A204.1 (cell line): ENCODE data around the gene ATP1B1.
"Not testable (repeated sequence)": the region's sequence is repeated elsewhere in the genome, so short reads cannot be mapped to it uniquely, and the experiment has no call there.

Experiments used
- FAIRE-seq: peaks from 2 replicates; lab custom pipeline; 2012; peaks lifted over from hg19 to GRCh38; lab: Jason Lieb, UNC

Gene ATP1B1

DNA sequence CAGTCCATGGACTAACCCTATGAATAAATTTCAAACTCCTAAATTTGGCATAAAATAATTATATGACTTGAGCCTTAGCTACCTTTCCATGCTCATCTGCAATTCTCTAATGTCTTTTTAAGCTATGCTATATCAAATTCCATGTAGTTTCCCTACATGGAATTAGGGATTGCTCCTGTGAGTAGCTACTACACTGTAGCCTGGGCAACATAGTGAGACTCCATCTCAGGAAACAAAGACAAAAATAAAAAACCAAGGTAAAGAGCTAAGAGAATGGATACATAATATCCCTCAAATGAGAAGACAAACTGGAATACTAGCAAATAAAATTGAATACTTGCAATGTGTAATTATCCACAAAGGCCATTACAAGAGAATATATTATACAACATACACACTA is 37.5 kb downstream of the ATP1B1 start:
- no peak for FAIRE-seq

DNA sequence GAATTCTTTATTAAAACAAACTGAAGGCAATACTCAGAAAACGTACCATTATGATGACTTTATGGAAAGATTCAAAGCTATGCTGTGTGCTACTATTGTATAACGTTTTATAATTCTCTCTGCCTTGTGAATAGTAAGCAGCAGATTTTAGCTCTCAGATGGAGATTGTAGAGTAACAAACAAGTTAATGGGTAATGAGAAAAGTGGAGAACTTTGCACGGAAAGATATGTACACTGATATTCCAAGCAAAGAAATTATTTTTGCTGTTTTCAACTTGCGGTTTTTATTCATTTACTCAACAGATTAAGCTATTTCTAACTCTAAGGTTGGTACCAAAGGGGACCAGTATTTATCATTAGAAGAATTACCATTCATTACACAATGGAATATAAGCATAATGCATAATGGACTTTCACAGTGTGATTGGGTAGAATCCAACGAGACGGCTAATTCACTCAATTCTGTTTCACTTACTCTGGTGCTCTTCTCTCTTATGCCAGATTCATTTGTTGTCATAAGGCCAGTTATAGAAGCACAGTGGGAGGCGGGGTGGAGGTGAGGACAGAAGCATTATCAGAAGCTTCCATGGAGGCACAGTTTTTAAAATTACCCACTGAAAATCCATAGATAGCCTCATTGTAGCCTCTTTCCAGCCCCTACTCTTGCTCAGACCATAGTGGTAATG is 38.6 kb downstream of the ATP1B1 start:
- FAIRE-seq, result no peak

DNA sequence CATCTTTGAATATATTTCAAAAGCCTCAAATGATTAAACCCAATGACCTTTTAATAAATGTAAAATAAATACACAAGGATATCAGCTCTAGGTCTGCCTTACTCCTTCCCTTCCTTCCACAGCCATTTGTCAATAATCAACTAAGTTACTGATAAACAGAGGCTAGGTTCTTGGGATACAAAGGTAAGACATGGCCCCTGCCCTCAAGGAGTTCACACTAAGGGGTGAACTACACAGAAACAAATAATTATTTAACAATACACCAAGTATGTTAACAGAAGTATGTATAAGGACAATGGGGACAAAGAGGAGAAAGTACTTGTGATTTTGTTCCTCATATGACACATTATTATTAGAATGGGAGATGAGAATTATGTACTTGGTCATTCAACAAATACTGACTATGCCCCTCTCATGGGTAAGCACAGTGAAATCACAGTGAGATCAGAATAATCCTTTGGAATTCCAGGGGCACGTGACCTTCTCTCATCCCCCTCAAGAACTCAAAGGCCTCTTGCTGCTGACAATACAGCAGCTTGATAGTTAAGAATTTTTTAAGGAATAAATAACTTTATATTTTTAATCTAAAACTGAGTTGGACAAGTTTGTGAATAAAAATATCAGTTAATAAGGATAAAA is 40.2 kb downstream of the ATP1B1 start:
- no peak for FAIRE-seq

DNA sequence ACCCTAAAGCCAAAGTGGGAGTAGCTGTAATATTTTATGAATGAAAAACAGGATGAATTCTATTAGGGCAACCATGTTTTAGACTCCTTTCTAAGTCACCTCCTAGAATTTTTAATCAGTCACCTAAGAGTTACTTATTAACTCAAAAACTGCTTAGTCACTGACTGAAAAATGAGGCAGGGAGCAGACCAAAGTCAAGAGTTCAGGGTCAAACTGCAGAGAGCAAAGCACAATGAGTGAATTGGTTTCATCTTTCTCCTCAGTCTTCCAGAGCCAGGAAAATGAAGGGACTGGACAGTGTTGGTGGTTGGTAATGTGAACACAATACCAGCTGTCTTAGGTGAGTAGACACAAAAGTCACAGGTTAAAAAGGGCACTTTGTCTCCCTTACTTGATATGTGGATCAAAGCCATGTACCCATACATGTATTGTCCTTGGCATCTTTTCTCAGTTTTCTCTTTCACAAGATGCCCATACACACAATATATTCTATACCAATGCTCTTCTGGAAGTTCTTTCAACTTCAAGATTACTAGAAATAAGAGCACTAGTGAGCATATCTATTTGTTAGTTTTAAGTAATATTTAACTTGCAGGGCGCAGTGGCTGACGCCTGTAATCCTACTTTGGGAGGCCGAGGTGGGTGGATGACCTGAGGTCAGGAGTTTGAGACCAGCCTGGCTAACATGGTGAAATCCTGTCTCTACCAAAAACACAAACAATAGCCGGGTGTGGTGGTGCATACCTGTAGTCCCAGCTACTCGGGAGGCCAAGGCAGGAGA is 42.2 kb downstream of the ATP1B1 start:
- FAIRE-seq, result no peak

DNA sequence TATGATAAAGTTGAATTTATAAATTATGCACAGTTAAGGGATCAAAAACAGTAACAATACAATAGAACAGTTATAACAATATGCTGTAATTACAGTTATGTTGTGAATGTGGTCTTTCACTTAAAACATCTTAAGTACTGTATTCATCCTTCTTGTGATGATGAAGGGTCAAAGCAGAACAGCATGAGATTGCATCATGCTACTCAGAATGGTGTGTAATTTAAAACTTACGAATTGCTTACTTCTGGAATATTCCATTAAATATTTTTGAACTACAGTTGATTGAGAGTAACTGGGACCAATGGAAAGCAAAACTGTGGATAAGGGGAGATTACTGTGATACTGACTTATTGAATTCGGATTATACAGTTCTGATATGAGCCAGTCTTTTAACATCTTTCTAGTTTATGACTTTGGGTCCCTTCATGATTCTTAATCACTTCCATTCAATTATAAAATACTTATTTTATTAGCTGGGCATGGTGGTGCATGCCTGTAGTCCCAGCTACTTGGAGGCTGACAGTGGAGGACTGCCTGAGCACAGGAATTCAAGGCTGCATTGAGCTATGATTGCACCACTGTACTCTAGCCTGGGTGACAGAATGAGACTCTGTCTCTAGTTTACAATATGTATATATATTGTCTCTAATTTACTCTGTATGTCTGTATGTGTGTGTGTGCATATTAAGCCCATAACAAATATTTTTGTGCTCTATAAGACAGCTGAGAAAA is 43.2 kb downstream of the ATP1B1 start:
- no peak for FAIRE-seq

DNA sequence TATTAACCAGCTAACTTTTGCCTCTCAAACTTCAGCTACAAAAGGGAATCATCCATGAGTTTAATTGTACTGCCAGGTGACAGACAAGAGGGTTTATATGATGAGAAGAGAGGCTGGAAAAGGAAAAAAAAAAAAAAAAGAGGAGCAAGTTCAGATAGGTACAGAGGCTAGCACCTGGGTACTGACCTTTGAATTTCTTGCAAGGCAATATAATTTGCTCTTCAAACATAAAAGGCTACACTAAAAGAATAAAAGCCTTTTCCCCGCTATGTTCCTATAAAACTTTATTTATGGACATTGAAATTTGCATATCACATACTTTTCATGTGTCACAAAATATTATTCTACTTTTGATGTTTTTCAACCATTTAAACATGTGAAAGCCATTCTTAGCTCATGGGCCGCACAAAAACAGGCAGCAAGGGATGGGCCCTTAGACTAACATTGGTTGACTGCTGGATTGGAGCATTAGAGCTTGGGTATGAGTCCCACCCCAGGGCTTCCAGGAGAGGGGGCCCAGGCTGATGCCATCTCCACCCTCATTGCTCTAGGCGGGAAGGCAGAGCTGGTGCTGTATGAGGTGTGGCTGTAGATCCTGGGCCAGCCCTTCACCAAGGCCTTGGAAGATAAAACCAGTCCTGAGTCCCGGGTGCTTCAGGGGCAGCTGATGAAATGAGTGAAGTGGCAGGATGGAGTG is 44.3 kb downstream of the ATP1B1 start:
- no peak for FAIRE-seq

DNA sequence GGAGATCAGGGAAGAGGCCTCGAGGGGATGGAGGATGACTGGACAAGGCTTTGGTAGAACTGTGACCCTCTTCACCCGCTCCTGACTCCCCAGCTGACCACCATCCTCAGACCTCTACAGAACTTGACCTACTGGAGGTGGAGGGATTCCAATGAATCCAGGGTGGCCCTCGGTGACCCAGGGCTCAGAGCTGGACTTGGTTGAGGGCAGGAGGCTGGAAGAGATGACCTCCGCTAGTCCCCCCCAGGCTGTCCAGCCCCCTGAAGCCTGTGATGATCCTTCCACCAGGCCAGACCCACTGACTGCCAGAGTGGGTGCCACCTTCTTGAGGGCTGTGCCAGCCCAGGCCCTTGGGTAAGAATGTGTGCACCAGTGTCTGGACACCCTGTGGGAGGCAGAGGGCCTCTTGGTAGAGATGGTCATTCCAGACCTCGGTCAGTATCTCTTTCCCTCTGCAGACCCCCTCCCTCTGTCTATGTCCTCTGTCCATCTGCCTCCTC is 44.9 kb downstream of the ATP1B1 start:
- FAIRE-seq, result no peak

DNA sequence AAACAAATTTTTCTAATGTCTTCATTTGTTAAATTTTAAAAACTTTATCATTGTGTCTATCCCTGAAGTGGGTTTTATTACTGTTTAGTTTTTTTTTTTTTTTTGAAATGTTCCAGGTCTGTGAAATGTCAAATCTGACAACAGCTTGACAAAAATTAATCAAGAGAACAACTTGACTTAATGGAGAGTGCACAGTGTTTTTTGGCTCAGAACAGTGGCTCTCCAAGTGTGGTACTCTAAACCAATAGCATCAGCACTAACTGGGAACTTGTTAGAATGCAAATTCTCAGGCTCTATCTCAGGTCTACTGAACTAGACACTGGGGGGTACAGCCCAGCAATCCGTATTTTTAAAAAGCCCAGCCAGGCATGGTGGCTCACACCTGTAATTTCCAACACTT is 49.2 kb downstream of the ATP1B1 start:
- no peak for FAIRE-seq

DNA sequence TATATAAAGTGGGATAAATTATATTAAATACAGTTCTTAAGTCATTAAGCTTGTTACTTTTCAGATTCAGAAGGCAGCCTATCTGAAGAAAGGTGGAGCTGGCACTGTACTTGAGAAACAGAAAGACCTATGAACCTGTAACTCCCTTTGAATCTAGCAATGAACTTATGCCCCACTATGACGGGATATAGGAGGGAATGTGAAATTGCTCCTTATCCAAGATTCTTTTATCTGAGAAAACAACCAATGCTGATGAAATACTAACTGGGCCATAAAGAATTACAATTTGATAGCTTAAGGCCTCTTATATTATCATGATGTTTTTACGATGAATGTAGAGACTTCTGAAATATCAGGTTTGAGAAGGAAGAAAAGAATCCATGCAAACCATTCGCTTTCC is 50.1 kb downstream of the ATP1B1 start:
- FAIRE-seq, result no peak

DNA sequence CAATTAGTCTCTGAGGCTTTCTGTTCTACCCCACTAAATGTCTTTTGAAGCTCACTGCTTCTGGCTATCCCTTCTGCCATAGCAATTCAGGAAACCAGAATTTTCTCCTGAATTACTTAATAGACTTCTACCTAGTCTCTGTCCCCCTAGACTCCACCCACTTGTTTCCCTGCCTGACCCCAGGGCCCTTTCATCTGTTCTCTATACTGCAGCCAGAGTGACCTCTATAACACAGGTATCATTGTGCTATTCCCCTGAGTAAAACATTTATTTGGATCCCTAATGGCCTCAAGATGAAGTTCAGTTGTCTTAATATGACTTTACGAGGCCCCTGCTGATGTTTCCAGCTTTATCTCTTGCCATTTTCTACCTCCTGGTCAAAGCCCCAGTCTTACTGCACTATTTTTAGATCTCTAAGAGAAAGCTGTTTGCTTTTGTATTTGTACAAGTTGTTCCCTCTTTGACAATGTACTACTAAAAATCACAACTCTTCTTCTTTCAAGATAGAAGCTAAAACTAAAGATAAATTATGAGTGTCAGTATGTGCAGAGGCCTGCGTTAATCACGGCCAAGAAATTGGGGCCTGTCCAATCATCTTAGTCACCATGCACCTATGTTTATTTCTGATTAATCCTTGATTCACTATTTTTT is 54.5 kb downstream of the ATP1B1 start:
- FAIRE-seq, result no peak

DNA sequence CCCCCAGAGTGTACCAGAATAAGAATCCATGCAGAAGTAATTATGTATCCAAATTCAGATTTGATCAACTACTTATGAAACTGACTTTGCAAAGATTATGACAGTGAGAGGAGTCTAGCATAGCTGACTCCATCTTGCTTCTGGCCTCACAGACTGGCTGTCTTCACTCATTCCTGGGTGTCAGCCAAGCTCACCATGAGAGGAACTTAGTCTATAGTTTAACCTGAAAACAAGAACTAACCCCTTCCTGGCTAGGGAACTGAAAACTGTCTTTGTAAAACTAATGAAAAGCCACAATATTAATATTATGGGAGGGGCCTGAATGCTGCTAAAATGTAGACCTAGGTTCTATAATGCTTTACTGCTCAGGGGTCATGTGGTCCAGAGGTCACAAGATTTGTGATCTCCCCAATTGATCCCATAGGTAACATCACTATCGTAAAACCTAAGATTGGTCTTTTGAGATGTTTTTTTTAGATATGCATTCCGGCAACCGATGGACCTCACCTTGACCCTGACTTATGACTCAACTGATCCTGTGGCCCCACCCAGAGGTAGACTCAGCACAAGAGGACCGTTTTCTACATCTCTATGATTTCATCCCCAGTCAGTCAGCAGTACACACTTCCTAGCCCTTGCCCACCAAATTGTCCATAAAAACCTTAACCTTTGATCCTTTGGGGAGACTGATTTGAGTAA is 55.2 kb downstream of the ATP1B1 start:
- no peak for FAIRE-seq

DNA sequence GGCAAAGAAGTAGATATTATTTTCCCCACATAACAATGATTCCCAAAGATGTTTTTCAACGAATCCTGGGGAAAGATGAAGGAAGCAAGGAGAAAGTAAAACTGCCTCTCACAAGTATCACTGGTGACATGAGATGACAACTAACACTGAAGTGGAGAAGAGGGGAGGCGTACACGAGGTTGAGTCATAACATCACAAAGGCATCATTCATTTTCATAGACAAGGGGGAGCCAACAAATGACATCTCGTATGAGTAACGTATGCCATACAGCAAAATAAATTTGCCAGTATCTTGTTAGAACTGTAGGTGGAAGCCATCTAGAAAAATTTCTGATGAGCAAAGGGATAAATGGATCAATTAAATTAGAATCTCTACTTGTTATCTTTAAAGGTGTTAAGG is 56.6 kb downstream of the ATP1B1 start:
- no peak for FAIRE-seq

DNA sequence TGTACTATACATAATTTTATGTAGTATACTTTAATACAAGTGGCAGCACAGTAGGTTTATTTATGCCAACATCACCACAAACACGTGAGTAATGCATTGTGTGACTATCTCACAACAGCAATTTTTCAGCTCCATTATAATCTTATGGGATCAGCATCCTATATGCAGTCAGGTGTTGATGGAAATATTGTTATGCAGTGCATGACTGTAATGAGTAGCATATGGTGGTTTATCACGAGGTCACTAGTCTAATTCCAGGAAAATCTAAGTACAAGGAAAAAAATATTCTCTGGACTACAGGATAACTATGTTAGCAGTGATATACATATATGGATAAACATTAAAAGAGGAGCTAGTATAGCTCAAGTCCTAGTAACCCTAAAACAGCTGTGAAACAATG is 69.0 kb downstream of the ATP1B1 start:
- no peak for FAIRE-seq

DNA sequence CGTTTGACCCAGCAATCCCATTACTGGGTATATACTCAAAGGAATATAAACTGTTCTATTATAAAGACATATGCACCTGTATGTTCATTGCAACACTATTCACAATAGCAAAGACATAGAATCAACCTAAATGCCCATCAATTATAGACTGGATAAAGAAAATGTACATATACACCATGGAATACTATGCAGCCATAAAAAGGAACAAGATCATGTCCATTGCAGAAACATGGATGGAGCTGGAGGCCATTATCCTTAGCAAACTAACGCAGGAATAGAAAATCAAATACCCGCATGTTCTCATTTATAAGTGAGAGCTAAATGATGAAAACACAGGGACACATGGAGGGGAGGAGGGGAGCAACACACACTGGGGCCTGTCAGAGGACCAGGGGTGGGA is 72.9 kb downstream of the ATP1B1 start:
- FAIRE-seq, result not testable (repeated sequence)

DNA sequence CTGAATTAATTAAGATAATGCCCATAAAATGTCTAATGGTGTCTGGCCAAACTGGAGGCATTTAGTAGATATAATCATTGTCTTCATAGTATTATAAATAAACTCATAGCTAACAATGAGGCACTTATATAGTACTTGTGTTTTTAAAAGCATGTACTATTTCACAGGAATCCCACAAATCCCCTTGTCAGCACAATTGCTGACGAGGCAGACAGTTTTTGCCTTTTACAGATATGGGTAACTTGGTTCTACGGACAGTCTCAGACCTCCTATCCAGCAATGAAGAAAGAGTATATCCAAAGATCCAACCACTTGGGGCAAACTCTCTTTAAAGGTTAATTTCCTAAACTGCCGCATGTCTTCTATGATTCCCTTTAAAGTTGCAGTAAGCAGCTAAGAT is 73.7 kb downstream of the ATP1B1 start:
- no peak for FAIRE-seq
